A549 (cell line): ENCODE data around the gene HYAL3.

Experiments
- CTCF ChIP-seq: fragments of >200 bp; sonication (Bioruptor Twin); formaldehyde crosslinking; IDR thresholded peaks from 3 replicates; pipeline ENCODE4 v1.5.1; 2016
- POLR2A ChIP-seq: IDR thresholded peaks from 2 replicates; pipeline ENCODE4 v1.6.1; 2012; ENCODE audit warnings: mild to moderate bottlenecking, low read length
- SMC3 ChIP-seq: fragments of >200 bp; sonication (Bioruptor Twin); formaldehyde crosslinking; IDR thresholded peaks from 3 replicates; pipeline ENCODE4 v1.6.1; 2018; ENCODE audit warnings: inconsistent platforms
- TP53 ChIP-seq: fragments of 250-450 bp; sonication (Bioruptor Pico); IDR thresholded peaks from 2 replicates; pipeline ENCODE4 v1.5.0; 2021; ENCODE audit warnings: mild to moderate bottlenecking, moderate library complexity

GRCh38 chr3:50275141-50275995 lies 23.8 kb downstream of the HYAL3 start:
- TF ChIP-seq CTCF (no peak), TP53 (CRISPR knock-in tag) (no peak), SMC3 (no peak), POLR2A (no peak)
